ENCODE data around the gene DUS3L.
A peak's percentile ranks its signal among the peaks of the same experiment; 100 is the strongest.

Gene DUS3L

DNA sequence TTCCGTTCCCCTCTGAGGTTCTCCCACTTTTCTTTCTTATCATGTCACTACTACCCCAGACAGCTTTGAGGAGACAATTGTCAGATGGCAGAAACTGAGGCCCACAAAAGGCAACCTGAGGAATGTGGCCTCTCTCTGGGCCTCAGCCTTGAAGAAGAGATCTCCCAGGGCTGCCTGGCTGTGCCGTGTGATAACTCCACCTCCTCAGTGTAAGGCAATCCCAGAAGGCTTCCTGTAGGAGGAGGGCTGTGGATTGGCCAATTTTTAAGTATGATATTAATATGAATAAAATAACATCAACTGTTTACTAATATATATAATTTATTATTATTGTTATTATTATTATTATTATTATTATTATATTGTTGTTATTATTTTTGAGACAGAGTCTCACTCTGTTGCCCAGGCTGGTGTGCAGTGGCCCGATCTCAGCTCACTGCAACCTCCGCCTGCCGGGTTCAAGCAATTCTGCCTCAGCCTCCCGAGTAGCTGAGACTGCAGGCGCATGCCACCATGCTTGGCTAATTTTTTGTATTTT lies 4.5 kb upstream of the DUS3L start:
- no peak overlapping the region for H3K4me3 ChIP-seq (ENCODE audit: low read depth, low read length)
- TF ChIP-seq, protein P1, sequence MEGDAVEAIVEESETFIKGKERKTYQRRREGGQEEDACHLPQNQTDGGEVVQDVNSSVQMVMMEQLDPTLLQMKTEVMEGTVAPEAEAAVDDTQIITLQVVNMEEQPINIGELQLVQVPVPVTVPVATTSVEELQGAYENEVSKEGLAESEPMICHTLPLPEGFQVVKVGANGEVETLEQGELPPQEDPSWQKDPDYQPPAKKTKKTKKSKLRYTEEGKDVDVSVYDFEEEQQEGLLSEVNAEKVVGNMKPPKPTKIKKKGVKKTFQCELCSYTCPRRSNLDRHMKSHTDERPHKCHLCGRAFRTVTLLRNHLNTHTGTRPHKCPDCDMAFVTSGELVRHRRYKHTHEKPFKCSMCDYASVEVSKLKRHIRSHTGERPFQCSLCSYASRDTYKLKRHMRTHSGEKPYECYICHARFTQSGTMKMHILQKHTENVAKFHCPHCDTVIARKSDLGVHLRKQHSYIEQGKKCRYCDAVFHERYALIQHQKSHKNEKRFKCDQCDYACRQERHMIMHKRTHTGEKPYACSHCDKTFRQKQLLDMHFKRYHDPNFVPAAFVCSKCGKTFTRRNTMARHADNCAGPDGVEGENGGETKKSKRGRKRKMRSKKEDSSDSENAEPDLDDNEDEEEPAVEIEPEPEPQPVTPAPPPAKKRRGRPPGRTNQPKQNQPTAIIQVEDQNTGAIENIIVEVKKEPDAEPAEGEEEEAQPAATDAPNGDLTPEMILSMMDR (IDR thresholded peaks at IDR 0.05; ENCODE audit: borderline replicate concordance, insufficient read depth, low read depth, low read length), result no peak

- TF ChIP-seq, protein P1 (IDR thresholded peaks at IDR 0.05; ENCODE audit: borderline replicate concordance, insufficient read depth, low read depth, low read length), result no peak
- H3K4me3 ChIP-seq (ENCODE audit: low read depth, low read length), result no peak overlapping the region
These were observed 2.2 kb upstream of the DUS3L start for GRCh38 chr19:5793188-5793587.

DNA sequence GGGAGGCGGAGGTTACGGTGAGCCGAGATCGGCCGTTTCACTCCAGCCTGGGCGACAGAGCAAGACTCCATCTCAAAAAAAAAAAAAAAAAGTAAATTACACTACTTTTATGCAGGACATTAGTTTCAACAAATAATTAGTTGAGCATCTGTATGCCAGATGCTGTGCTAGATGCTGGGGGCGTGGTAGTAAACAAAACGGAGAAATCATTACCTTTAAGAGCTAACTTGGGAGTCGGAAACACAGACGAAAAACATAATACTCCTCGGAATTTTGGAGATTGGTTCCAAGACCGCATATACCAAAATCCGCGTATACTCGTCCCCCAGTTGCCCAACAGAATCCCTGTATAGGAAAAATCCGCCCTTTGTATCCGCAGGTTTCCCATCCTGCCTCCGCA lies 1.3 kb upstream of the DUS3L start:
- TF ChIP-seq, protein P1 (IDR thresholded peaks at IDR 0.05; ENCODE audit: borderline replicate concordance, insufficient read depth, low read depth, low read length), result no peak

GRCh38 chr19:5789886-5790558 lies 941 bp downstream of the DUS3L start:
- peak overlapping the region; percentile 86 for H3K4me3 ChIP-seq (ENCODE audit: low read depth, low read length)
- TF ChIP-seq, protein P1 (IDR thresholded peaks at IDR 0.05; ENCODE audit: borderline replicate concordance, insufficient read depth, low read depth, low read length), result no peak

More for the DNA sequence above, 1.3 kb upstream of the DUS3L start:
- no peak overlapping the region for H3K4me3 ChIP-seq (ENCODE audit: low read depth, low read length)

- no peak overlapping the region for H3K4me3 ChIP-seq (ENCODE audit: low read depth, low read length)
- TF ChIP-seq, protein P1 (IDR thresholded peaks at IDR 0.05; ENCODE audit: borderline replicate concordance, insufficient read depth, low read depth, low read length), result no peak
These were observed 1.6 kb downstream of the DUS3L start for GRCh38 chr19:5789351-5789761.

- TF ChIP-seq, protein P1 (IDR thresholded peaks at IDR 0.05; ENCODE audit: borderline replicate concordance, insufficient read depth, low read depth, low read length), result no peak
- no peak overlapping the region for H3K4me3 ChIP-seq (ENCODE audit: low read depth, low read length)
These were observed 2.5 kb downstream of the DUS3L start for GRCh38 chr19:5788422-5788821.
